H1 (cell line): ENCODE data around the gene EED. TPM values are rescaled to one million over a fixed set of nuclear protein-coding genes. Genes with fewer than 3 reads are reported as not detected.

Experiments used
- CTCF ChIA-PET: fragments of 300-600 bp; sonication (Branson Sonifier 250); formaldehyde crosslinking; loops from one replicate; lab custom pipeline; 2021; ENCODE audit not compliant: partially characterized antibody; lab: Charles Lee
- POLR2A ChIA-PET: fragments of 300-600 bp; sonication (Branson Sonifier 250); formaldehyde crosslinking; loops from one replicate; lab custom pipeline; 2021; ENCODE audit warnings: inconsistent platforms; ENCODE audit not compliant: partially characterized antibody; lab: Charles Lee
- DNase-seq, 2 experiments: peaks; one replicate each; pipeline versions ENCODE4 v3.0.0 to v3.0.0-alpha.2; 2010 to 2022; ENCODE audit warnings: low spot score in 2 of 2, low read depth in 1 of 2, mixed read lengths in 1 of 2
- FAIRE-seq: peaks from 2 replicates; lab custom pipeline; 2011; peaks lifted over from hg19 to GRCh38; lab: Jason Lieb, UNC
- H2AFZ ChIP-seq: 2 replicates; pipeline ENCODE4 v1.8.1; 2012; ENCODE audit warnings: low read length, inconsistent platforms
- H2AK5ac ChIP-seq: 2 replicates; pipeline ENCODE4 v1.6.1; 2013; ENCODE audit warnings: low read depth, low read length
- H2BK120ac ChIP-seq: replicated peaks from 2 replicates; pipeline ENCODE3; 2013; ENCODE audit warnings: low read depth, low read length, inconsistent platforms
- H2BK12ac ChIP-seq: 2 replicates; pipeline ENCODE4 v1.6.1; 2013; ENCODE audit warnings: low read depth, low read length
- H2BK15ac ChIP-seq: 2 replicates; pipeline ENCODE4 v1.6.1; 2013; ENCODE audit warnings: low read length
- H2BK20ac ChIP-seq: 2 replicates; pipeline ENCODE4 v1.6.1; 2013; ENCODE audit warnings: low read length
- H2BK5ac ChIP-seq: 2 replicates; pipeline ENCODE4 v1.6.1; 2013; ENCODE audit warnings: low read depth, low read length
- H3K14ac ChIP-seq: 2 replicates; pipeline ENCODE4 v1.6.1; 2013; ENCODE audit warnings: inconsistent platforms; ENCODE audit not compliant: insufficient read length
- H3K18ac ChIP-seq: 2 replicates; pipeline ENCODE4 v1.6.1; 2013; ENCODE audit warnings: low read length; ENCODE audit errors: extremely low read depth
- H3K23ac ChIP-seq: 2 replicates; pipeline ENCODE4 v1.6.1; 2013; ENCODE audit warnings: inconsistent platforms; ENCODE audit not compliant: insufficient read length
- H3K23me2 ChIP-seq: 2 replicates; pipeline ENCODE4 v1.6.1; 2013; ENCODE audit warnings: low read depth, low read length
- H3K27ac ChIP-seq: 2 replicates; pipeline ENCODE4 v1.6.1; 2011; ENCODE audit warnings: low read depth, low read length, inconsistent platforms
- H3K27me3 ChIP-seq, 4 experiments: replicated peaks in 1 of 4; 1 replicate in 1 of 4; 2 replicates in 3 of 4; pipeline versions ENCODE4 v1.6.1 to v1.8.1; 2011 to 2013; ENCODE audit warnings: low read length in 3 of 4, mild to moderate bottlenecking in 3 of 4, inconsistent platforms in 2 of 4, mixed read lengths in 2 of 4, moderate library complexity in 1 of 4; ENCODE audit not compliant: control insufficient read depth in 3 of 4, insufficient read depth in 3 of 4; ENCODE audit errors: extremely low read depth in 1 of 4
- H3K36me3 ChIP-seq, 4 experiments: 2 replicates each; pipeline versions ENCODE4 v1.6.1 to v1.8.1; 2011 to 2013; ENCODE audit warnings: mild to moderate bottlenecking in 4 of 4, low read length in 3 of 4, moderate library complexity in 2 of 4, control low read depth in 1 of 4, inconsistent platforms in 1 of 4; ENCODE audit not compliant: insufficient read depth in 4 of 4, control insufficient read depth in 2 of 4
- H3K4ac ChIP-seq: replicated peaks from 2 replicates; pipeline ENCODE3; 2013; ENCODE audit warnings: low read length, low read depth, mixed read lengths, inconsistent platforms; ENCODE audit not compliant: insufficient read length
- H3K4me1 ChIP-seq, 4 experiments: replicated peaks in 1 of 4; 1 replicate in 1 of 4; 2 replicates in 3 of 4; pipeline versions ENCODE4 v1.6.1 to v1.8.1; 2011 to 2013; ENCODE audit warnings: low read length in 3 of 4, inconsistent platforms in 2 of 4, mixed read lengths in 1 of 4; ENCODE audit not compliant: insufficient read depth in 4 of 4, control insufficient read depth in 3 of 4
- H3K4me2 ChIP-seq, 2 experiments: 2 replicates each; pipeline versions ENCODE4 v1.6.1 to v1.8.1; 2011 to 2013; ENCODE audit warnings: low read depth in 2 of 2, low read length in 2 of 2, control low read depth in 1 of 2, inconsistent platforms in 1 of 2, mild to moderate bottlenecking in 1 of 2; ENCODE audit not compliant: insufficient read depth in 1 of 2
- H3K4me3 ChIP-seq, 4 experiments: fragments of 200-600, 300-600 bp in 1 of 4; sonication (generic), shearing (Covaris generic), sonication (Bioruptor Twin) in 1 of 4; 2 replicates each; pipeline versions ENCODE4 v1.5.1 to v1.8.1; 2011 to 2016; ENCODE audit warnings: low read length in 4 of 4, low read depth in 3 of 4, control low read depth in 2 of 4, inconsistent platforms in 2 of 4, mild to moderate bottlenecking in 2 of 4, mixed read lengths in 1 of 4, moderate library complexity in 1 of 4; ENCODE audit not compliant: insufficient read depth in 2 of 4; ENCODE audit errors: extremely low read depth in 1 of 4
- H3K56ac ChIP-seq: replicated peaks from 2 replicates; pipeline ENCODE3; 2013; ENCODE audit warnings: low read depth, mild to moderate bottlenecking, mixed read lengths, low read length, inconsistent platforms; ENCODE audit not compliant: insufficient read length
- H3K79me1 ChIP-seq: 2 replicates; pipeline ENCODE4 v1.6.1; 2013; ENCODE audit warnings: low read depth, low read length, control low read depth
- H3K79me2 ChIP-seq, 2 experiments: 2 replicates each; pipeline versions ENCODE4 v1.6.1 to v1.8.1; 2012 to 2013; ENCODE audit warnings: low read length in 2 of 2, mild to moderate bottlenecking in 2 of 2, inconsistent platforms in 1 of 2; ENCODE audit not compliant: insufficient read depth in 2 of 2, control insufficient read depth in 1 of 2
- H3K9ac ChIP-seq, 4 experiments: replicated peaks in 1 of 4; 1 replicate in 1 of 4; 2 replicates in 3 of 4; pipeline versions ENCODE4 v1.6.1 to v1.8.1; 2011 to 2013; ENCODE audit warnings: low read depth in 3 of 4, low read length in 3 of 4, control low read depth in 2 of 4, mild to moderate bottlenecking in 2 of 4, moderate library complexity in 2 of 4, inconsistent platforms in 1 of 4; ENCODE audit errors: extremely low read depth in 1 of 4
- H3K9me3 ChIP-seq, 2 experiments: 2 replicates each; pipeline versions ENCODE4 v1.6.1 to v1.8.1; 2012 to 2013; ENCODE audit warnings: mild to moderate bottlenecking in 2 of 2, moderate library complexity in 2 of 2, control low read depth in 1 of 2, inconsistent platforms in 1 of 2, low read depth in 1 of 2, low read length in 1 of 2, mixed read lengths in 1 of 2; ENCODE audit not compliant: insufficient read depth in 2 of 2
- H4K20me1 ChIP-seq, 2 experiments: replicated peaks in 1 of 2; 2 replicates each; pipeline versions ENCODE3 to v1.8.1; 2011 to 2013; ENCODE audit warnings: inconsistent platforms in 2 of 2, low read length in 2 of 2, mild to moderate bottlenecking in 1 of 2; ENCODE audit not compliant: insufficient read depth in 2 of 2, control insufficient read depth in 1 of 2
- H4K5ac ChIP-seq: 2 replicates; pipeline ENCODE4 v1.6.1; 2013; ENCODE audit warnings: low read length, low read depth, mixed read lengths, inconsistent platforms; ENCODE audit not compliant: insufficient read length
- H4K8ac ChIP-seq: 2 replicates; pipeline ENCODE4 v1.8.0; 2013; ENCODE audit warnings: mild to moderate bottlenecking, moderate library complexity, low read length, inconsistent platforms; ENCODE audit not compliant: insufficient read depth; ENCODE audit errors: extremely low read depth
- H4K91ac ChIP-seq: replicated peaks from 2 replicates; pipeline ENCODE3; 2013; ENCODE audit warnings: low read length, mixed read lengths, inconsistent platforms; ENCODE audit not compliant: insufficient read length
- CEBPB ChIP-seq: IDR thresholded peaks from 2 replicates; pipeline ENCODE4 v1.6.1; 2012; ENCODE audit warnings: low read depth, low read length
- NRF1 ChIP-seq: IDR thresholded peaks from 2 replicates; pipeline ENCODE4 v1.6.1; 2011; ENCODE audit warnings: mild to moderate bottlenecking, low read depth, low read length, improper control_type of control experiment
- RAD21 ChIP-seq, 2 experiments: IDR thresholded peaks in 1 of 2; conservative IDR thresholded peaks in 1 of 2; 2 replicates each; pipeline ENCODE4 v1.6.1; 2011; ENCODE audit warnings: low read depth in 2 of 2, low read length in 2 of 2, improper control_type of control experiment in 1 of 2, inconsistent platforms in 1 of 2, mild to moderate bottlenecking in 1 of 2, moderate library complexity in 1 of 2
- RFX5 ChIP-seq: IDR thresholded peaks from 2 replicates; pipeline ENCODE4 v1.6.1; 2011; ENCODE audit warnings: low read depth, low read length, improper control_type of control experiment, borderline replicate concordance
- WGBS, 2 experiments: shearing (Covaris generic) in 1 of 2; methylation state at CpG; one replicate each; pipeline versions ENCODE4 v1.1.6 to v1.1.7; 2013 to 2015; ENCODE audit warnings: low lambda C conversion rate in 2 of 2, mixed read lengths in 2 of 2, inconsistent platforms in 1 of 2, low coverage in 1 of 2, missing lambda C conversion rate in 1 of 2; ENCODE audit not compliant: insufficient replicate concordance in 2 of 2, insufficient coverage in 1 of 2, insufficient read length in 1 of 2; ENCODE audit errors: extremely low coverage in 1 of 2, missing lambda C conversion rate in 1 of 2; 5-methylcytosine and 5-hydroxymethylcytosine counted together
- polyA plus RNA-seq, 7 experiments: library from polyadenylated mRNA; depleted of rRNA in 3 of 7; stranded (reverse) in 5 of 7; unstranded in 2 of 7; fragments of >200 nt in 5 of 7; fragments of 200-250 nt in 2 of 7; gene quantifications; 1 replicate in 5 of 7; 2 replicates in 1 of 7; 4 replicates in 1 of 7; pipeline versions ENCODE4 v1.2.1 to v1.2.3, GENCODE V29; 2011 to 2013; ENCODE audit warnings: missing spikeins in 2 of 7, mixed read lengths in 2 of 7
- total RNA-seq: library from RNA; stranded (reverse); fragmentation: NEBNext Ultra II Directional; extraction: Animal tissue kit (Norgen Biotek cat#: 25700); gene quantifications from 2 replicates; pipeline ENCODE4 v1.2.1, GENCODE V29; 2021
- TF ChIP-seq, protein P1 (sequence below): IDR thresholded peaks from 2 replicates; pipeline ENCODE4 v1.6.1; 2012; ENCODE audit warnings: inconsistent platforms

Gene EED
- total and polyA plus RNA-seq, 2 of the 8 experiments (the other 6 are each of a cell fraction or from before 2014, with no cell fraction given): 12.6 to 26.9 TPM

DNA sequence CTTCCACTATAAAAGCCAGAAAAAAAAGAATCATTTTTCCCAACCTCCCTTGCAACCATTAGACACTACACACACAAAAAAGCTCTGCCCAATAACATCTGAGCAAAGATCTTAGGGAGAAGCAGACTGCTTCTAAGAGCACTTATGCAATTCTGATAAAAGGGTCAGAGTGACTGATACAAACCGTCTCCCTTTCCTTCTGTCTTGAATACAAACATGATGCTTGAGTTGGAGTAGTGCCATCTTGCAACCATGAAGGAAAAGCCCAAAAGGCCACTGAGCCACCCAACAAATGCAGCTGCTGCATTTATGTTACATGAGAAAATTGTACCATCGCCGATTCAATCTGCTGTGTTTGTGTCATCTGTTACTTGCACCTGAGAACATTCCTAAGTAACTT, 47.6 kb upstream of the EED start:
- CTCF ChIA-PET: interaction anchor here (1.3 to 4.7 kb wide), 2 partner anchors 17 to 22 kb away, joined by 3 to 21 read pairs; no protein-coding TSS in a partner anchor
- no peak overlapping the region for H4K91ac ChIP-seq
- H2AFZ ChIP-seq: no peak overlapping the region
- H3K56ac ChIP-seq: no peak overlapping the region
- H3K14ac ChIP-seq: no peak overlapping the region
- POLR2A ChIA-PET: interaction anchor here (0.9 kb wide), 1 partner anchor 129 kb away, joined by 3 read pairs; no protein-coding TSS in a partner anchor
- H4K5ac ChIP-seq: no peak overlapping the region
- H4K20me1 ChIP-seq: no peaks in the 10 kb centered on the region
- H3K79me1 ChIP-seq: no peaks in the 10 kb centered on the region
- H3K23ac ChIP-seq: no peak overlapping the region
- H3K27me3 ChIP-seq: no peaks in the 10 kb centered on the region; a peak in 3 of 7 replicates
- no peaks in the 10 kb centered on the region for H3K79me2 ChIP-seq
- no peak overlapping the region for H2BK12ac ChIP-seq
- no peak overlapping the region for H3K27ac ChIP-seq
- H3K9me3 ChIP-seq: no peaks in the 10 kb centered on the region
- no peaks in the 10 kb centered on the region for H3K36me3 ChIP-seq
- H3K18ac ChIP-seq: no peak overlapping the region
- H3K4me3 ChIP-seq: no peak overlapping the region
- no peak overlapping the region for H3K9ac ChIP-seq
- H3K23me2 ChIP-seq: no peaks in the 10 kb centered on the region
- FAIRE-seq: no peak
- no peaks in the 10 kb centered on the region for H3K4me1 ChIP-seq
- no peak for DNase-seq
- H2BK15ac ChIP-seq: no peak overlapping the region
- H4K8ac ChIP-seq: no peak overlapping the region
- no peak overlapping the region for H3K4ac ChIP-seq
- H2BK20ac ChIP-seq: no peak overlapping the region
- no peak overlapping the region for H3K4me2 ChIP-seq
- no peak overlapping the region for H2AK5ac ChIP-seq
- no peak for TF ChIP-seq RAD21 (IDR thresholded peaks at IDR 0.05 in 1 of 2, conservative IDR thresholded peaks at IDR 0.05 in 1 of 2; ENCODE audit: low read depth in 2 of 2, low read length in 2 of 2)
- no peak for TF ChIP-seq NRF1
- TF ChIP-seq CEBPB: no peak
- TF ChIP-seq, protein P1, sequence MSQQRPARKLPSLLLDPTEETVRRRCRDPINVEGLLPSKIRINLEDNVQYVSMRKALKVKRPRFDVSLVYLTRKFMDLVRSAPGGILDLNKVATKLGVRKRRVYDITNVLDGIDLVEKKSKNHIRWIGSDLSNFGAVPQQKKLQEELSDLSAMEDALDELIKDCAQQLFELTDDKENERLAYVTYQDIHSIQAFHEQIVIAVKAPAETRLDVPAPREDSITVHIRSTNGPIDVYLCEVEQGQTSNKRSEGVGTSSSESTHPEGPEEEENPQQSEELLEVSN: no peak
- no peak for TF ChIP-seq RFX5
- H2BK5ac ChIP-seq: no peak overlapping the region
- WGBS, 2 experiments: 63% methylated on average over 3 of the region's 3 CpGs; no CpG with 5 or more reads in 1 of the 2 experiments
- no peak overlapping the region for H2BK120ac ChIP-seq
